HG02642 (cell line): ENCODE data around the gene DIPK1C.
"Not testable (repeated sequence)": the region's sequence is repeated elsewhere in the genome, so short reads cannot be mapped to it uniquely, and the experiment has no call there.

Experiments used
- ATAC-seq: cut with Tn5 transposase; IDR thresholded peaks from one replicate; pipeline ENCODE4 v1.9.1; 2021; ENCODE audit warnings: mild to moderate bottlenecking; ENCODE audit not compliant: unreplicated experiment, poor library complexity

DIPK1C gene

DNA sequence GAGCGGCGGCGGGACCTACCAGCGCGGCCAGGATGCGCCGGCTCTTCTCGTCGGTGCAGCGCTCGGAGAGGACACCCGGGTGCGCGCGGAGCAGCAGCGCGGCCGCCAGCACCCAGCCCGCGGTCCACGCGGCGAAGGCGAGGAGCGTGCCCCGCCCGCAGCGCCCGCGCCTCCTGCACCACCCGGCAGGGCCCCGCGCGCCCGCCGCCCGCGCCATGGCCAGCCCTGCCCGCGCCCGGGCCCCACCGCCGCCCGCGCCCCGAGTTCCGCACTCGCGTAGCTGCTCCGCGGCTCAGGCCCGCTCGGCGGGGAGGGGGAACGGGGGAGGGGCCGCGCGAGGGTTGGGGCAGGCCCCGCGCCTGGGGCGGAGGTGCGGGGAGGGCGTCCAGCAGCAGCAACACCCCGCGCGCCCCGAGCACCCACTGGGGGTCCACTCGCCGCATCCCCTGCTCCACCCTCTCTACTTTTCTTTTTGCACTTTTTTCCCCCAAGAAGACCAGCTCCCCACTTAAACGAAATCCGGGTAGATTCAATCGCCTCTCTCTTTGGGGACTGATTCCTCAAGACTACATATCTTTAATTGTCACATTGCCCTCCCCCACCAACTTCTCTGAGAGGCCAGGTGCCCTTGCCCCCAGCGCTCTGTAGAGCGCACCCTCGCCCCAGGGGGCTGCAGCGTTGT, at the start of gene DIPK1C:
TSS of gene DIPK1C (minus strand) at position 266 of the 682 bp plus-strand sequence. CDS start at position 217, 49 bp downstream.
- no peak for ATAC-seq

DNA sequence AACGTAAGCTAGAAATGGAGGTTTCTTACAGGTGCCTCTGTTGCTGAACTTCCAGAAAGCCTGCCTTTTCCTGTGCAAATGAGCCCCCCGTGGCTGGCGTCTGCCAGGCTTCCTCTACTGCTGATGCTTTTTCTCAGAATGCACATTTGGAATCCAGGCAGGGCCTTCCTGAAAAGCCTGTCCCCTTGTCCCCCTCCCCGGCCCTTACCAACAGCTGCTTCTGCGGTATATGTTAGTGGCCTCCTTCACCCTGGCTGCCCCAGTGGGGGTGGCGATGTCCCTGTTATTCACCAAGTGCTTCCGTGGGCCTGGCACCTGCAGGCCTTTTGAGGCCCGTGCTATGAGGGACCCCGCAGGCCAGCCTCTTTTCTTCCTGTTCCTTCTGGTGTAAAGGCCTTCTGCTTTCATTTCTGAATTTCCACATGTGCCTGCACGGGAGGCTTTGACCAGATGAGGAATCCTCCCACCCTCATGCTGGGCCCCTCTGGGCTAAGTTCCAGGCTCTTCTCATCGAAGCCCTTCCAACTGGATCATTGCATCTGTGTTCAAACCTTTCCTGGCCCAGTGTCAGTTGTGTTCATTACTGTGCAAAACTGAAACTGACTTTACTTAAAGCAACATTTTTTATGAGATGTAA, 49.5 kb upstream of the DIPK1C start:
- ATAC-seq: no peak

DNA sequence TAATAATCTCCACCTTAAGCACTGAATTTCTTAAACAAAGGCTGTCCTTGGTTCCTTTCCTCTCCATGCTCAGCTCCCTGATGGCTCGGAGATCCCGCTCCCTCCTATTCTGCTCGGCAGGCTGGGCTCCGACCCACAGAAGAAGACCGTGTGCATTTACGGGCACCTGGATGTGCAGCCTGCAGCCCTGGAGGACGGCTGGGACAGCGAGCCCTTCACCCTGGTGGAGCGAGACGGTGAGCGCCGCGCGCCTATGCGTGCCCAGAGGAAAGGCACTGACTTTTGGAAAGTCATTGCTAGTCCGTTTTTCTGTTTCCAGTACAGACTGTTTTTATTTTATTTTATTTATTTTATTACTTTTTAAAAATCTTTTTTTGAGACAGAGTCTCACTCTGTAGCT, 48.7 kb upstream of the DIPK1C start:
- no peak for ATAC-seq

DNA sequence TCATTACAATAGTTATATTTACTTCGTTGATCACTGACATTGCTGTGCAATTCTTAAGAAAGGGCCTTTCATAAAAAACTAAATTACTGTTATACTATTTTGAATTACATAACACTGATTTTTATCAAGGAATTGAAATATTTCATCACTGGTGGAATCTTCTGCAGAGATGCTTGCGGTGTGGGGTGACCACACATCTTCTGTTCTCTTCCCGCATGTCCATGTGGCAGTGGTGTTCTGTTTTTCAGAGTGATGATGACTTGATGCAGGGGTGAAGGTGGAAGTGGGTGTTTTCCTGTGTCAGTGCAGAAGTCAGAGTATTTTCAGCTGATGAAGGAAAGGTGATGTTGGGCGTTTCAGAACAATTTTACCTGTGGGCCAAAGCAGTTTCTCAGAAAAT, 46.0 kb upstream of the DIPK1C start:
- ATAC-seq: no peak

DNA sequence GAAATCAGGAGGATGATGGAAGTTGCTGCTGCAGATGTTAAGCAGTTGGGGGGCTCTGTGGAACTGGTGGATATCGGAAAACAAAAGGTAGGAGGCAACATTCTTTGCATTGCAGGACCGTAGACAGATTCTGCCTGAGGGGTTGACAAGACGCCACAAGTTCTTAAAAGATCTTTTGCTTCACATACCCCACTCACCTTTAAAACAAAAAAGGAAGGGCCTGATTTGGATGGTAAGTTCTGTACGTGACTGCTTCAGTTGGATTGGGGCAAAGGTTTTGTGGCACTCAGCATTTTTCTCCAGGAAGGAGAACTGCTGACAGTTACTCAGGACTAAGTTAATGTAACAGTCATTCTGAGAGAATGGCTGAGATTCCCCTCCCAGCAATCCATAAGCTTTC, 44.3 kb upstream of the DIPK1C start:
- ATAC-seq: no peak

DNA sequence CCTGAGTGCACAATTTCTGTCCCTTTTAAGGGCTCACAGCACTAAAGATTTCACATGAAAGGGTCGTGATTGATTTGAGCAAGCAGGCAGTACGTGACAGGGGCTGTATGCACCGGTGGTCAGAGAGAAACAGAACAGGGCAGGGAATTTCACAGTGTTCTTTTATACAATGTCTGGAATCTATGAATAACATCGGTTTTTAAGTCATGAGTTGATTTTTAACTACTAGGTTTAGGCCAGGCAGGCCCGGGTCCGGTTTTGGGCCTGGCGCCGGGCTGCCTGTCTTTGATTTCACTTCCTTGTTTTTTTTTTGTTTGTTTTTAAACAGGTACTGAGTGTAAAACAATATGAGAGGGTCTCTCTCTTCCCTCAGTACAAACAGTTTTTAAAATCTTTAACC, 43.7 kb upstream of the DIPK1C start:
- not testable (repeated sequence) for ATAC-seq

DNA sequence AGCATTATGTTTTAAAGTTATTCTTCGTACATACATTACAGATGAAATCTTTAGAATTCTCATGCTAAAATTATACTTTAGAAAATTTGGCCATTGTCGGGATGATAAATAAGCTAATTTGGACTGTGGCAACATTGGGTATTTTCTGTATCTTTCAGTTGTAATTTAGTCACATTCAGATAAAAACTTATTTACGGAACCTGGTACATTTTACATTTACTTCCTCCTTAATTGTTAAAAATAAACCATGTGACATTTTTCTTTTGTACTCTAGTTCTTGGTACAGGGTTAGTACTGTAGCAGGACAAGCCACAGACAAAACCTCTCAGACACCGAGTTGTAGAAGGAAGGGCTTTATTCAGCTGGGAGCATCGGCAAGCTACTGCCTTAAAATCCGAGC, 43.3 kb upstream of the DIPK1C start:
- ATAC-seq: no peak

DNA sequence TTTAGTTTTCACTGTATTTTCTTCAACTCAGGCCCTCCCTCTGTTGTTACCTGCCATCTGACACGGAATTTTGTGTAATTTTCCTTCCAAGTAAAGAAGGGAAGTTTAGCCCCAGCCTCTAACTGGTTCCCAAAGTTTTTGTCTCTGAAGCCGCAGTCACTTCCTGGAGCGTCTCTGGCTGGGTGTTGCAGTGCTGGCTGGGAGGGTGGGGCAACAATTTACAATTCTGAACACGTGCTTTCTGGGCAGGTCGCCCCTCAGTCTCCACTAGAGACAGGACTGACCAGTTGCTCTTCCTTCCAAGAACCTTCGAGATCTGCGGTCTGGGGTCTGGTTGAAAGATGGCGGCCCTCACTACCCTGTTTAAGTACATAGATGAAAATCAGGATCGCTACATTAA, 42.5 kb upstream of the DIPK1C start:
- ATAC-seq: peak; percentile 45

DNA sequence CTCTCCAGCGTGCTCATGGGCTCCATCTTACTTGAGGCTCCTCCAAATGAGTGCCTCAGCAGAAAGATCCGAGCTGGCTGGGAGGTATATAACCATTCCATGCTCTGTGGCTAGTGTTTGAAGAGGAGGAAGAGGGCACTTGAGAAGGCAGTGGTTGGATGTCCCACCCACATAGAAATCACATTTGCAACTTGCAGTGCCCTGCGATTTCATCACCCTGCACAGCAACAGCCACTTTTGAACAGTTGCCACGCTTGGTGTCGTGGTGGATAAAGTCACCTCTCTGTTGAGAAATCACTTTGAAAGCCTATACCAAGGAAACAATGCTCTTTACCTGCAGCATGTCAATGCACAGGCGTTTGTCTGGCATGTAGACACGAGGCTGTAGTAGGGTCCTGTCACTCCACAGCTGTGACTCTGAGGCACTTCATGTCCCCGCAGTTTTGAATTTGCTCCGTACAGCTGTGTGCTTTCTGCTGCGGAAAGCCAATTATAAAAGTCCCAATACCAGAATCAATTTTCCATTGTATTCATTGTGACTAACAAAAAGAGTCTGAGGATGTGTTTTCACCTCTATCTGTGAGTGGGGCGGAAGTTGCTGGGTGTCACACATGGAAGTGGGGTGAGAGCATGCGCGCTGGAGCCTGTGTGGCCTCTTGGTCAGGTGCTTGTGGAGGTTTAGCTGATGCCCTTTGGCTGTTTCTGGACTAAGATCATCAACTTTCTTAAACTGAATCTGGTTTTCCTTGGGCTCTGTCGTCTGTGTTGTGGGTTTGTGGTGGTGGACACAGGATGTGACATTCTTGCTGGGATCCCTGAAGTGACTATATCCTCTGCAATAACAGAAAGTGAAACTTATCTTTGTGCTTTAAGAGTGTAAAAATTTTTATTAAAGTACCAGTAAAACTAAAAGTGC, 41.9 kb upstream of the DIPK1C start:
- peak; percentile 30 for ATAC-seq

DNA sequence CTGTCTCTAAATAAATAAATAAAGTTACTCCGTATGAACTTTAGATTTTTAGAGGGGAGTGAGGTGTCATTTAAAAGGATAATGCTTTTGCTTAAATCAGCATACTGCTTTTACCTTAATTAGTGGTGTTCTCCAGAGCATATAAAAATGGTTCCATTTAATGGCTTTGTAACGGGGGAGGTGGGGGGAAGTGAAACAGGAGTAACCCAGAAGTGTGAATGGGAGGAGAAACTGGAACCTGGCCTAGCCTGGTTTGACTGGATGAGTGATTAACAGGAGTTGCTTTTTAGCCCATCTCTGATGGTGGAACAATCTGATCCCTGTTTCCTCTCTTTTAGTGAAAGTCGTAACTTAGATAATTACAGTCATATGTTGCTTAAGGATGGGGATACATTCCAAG, 40.7 kb upstream of the DIPK1C start:
- no peak for ATAC-seq

DNA sequence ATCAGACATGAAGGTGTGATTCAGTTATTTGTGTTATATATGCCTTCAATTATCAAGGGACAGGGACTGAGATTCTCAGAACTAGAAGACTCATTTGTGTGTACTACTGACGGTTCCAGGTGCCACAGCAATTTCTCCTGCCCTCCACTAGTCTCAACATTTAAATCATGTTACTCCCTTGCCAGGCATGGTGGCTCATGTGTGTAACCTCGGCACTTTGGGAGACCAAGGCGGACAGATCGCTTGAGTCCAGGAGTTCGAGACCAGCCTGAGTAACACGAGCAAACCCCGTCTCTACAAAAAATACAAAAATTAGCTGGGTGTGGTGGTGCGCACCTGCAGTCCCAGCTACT, 40.2 kb upstream of the DIPK1C start:
- no peak for ATAC-seq

DNA sequence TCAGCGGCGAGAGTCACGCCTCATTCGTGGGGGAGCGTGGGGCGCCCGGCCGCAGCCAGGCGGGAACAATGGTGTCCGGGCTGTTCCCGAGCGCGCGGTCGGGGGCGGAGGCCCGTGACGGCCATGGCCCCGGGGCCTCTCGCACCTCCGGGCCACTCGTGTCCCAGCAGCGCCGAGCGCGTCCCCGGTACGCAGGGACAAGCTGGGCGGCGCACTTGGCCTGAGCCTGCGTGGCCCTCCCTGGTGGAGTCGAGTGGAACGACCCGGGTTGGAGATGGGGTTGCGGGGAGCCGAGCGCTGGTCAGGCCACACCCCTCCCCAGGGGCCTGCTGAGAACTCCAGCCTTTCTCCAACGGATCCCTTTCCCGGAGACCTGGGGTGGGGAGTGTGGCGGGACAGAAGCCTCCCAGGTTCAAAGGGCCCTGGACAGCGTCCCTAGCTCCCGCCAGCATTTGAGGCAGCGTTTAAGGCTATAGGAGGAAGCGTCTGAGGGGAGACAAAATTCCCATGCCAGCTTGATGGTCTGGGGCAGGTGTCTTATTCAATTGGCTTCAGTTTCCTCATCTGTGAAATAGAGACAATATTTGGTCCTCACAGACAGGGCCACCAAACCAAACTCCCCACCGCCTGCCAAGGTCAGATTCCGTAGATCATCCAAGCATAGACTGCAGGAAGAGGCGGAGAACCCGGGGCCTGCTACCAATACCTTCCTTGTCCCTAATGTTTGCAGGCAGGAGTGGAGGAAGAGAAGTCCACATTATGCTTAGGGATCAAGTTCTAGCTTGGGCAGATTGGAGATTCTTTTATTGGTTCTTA, 39.6 kb upstream of the DIPK1C start:
- peak; percentile 28 for ATAC-seq

DNA sequence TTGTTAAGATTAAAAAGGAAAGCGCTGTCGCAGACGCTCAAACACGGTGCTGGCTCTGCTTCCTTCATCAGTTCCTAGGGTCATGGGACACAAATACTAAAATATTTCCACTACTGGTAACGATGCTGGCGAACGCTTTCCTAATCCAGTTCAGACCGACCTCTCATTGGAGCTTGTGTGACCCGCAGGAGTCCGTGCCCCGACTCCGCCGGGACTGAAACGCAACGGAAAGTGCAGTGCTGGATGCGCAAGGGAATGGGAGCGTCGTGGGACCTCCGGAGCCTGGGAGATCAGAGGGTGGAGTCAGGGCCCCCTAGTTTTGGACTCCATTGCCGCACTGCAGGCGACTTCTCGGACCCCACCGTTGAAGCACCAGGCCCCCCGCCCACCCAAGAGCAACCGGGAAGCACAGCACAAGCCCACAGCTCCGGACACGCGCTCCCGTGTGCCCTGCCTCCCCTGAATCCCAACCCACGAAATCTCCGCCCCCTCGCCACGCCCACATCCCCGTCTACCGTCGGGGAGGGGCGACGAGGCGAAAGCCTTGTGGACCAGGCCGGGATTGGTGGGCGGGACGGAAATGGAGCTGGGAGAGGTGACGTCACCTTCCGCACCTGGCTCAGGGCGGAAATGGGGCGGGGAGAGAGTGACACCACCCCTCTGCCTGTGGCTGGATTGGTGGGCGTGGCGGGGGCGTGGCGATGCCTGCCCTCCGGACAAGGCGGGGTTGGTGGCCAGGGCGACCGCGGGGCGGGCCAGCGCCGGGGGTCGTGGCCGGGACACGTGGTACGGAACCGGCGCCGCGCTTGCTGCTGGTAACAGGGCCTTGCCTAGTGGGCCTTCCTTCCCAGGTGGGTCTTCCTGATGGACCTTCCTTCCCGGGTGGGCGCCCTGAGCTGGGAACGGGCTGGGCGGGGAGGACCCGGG, 38.7 kb upstream of the DIPK1C start, which contains the start of gene CNDP2:
TSS of gene CNDP2 (plus strand) at position 783 of the 927 bp plus-strand sequence. CDS start 3,611 bp downstream, outside the sequence.
- ATAC-seq: peak; percentile 82

DNA sequence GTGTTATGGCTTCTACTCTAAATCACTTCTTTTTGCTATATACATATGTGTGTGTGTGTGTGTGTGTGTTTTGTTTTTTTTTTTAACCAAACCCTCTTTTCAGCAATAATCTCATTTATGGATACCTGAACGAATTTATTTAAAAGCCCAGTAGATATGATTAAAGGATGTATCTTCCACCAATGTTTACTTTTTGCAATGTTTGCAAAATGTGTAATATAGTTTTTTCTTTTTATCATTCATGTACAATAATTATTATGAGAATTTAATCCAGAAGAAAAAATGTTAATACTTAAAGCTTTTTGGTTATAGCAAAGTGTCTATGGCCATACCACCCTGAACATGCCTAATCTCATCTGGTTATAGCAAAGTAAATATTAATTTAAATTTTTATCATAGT, 37.4 kb upstream of the DIPK1C start:
- ATAC-seq: no peak

DNA sequence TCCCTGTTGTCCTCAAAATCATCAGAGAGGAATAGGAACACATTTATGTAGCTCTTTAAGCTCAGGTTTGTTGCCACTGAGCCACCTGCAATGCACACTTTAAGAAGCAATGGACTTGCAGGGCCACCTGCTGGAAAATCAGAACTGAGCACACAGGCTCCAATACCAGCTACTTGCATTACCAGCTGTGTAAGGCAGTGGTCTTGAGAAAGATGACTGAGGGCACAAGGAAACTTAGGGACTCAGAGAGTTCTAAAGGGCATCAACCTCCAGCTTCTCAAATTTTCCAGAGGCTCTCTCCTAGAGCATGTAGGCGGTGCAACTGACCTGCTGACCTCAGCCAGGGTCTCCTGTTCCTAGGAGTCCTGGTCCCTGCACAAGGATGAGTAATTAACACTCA, 36.6 kb upstream of the DIPK1C start:
- ATAC-seq: no peak

DNA sequence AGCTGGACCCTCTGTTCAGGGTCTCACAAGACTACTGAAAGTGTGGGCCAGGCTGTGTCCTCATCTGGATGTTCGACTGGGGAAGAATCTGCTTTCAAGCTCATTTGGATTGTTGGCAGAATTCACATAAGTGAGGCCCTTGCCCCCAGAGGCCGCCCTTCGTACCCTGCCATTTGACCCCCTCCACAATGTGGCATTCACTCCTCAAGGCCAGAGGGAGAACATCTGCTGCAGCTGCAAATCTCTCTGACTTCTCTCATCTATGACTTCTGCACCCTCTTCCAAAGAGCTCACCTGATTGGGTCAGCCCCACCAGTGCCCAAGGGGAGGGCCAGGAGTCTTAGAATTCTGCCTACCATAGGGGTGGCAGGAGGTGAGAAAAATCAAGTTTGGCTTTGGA, 35.2 kb upstream of the DIPK1C start:
- ATAC-seq: no peak

DNA sequence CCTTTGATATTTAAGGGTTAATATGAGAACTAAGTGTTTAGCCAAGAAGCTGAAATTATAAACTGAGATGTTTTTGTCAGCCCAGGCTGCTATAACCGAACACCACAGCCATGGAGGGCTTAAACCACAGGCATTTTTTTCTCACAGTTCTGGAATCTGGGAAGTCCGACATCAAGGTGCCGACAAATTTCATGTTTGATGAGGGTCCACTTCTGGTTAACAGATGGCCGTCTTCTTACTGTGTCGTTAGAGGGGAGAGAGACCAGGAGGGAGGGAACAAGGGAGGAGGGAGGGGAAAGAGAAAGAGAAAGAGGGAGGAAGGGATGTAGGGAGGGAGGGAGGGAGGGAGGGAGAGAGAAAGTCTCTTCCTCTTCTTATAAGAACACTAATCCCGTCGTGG, 32.6 kb upstream of the DIPK1C start:
- ATAC-seq: no peak

DNA sequence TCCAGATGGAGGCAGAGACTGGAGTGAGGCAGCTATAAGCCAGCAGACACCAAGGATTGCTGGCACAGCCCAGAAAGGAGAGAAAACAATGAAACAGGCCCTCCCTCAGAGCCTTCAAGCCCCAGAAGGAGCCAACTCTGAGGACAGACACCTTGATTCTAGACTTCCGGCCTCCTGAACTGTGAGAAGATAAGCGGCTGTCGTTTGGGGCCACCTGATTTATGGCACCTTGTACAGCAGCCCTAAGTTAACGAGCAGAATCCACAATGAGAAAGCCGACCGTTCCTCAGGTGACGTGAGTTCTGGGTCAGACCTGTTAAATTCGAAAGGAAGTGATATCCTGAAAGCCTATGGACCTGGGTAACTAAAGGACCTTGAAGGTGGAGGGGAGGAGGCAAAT, 31.8 kb upstream of the DIPK1C start:
- ATAC-seq: no peak

DNA sequence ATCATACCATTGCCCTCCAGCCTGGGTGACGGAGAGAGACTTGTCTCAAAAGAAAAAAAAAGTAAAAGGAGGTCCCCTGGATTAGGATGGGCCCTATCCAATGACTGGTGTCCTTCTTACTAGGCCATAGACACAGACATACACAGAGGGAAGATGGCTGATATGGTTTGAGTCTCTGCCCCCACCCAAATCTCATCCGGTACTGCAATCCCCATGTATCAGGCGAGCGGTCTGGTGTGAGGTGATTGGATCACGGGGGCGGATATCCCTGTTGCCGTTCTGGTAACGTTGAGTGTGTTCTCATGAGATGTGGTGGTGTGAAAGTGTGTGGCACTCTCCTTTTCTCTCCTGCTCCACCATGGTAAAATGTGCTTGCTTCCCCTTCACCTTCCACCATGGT, 31.2 kb upstream of the DIPK1C start:
- ATAC-seq: no peak
